SK-N-SH (cell line): Measurements from ENCODE around the gene FGF4. TPM values are rescaled to one million over a fixed set of nuclear protein-coding genes. Genes with fewer than 3 reads are reported as not detected.

ENCODE experiments used
- CTCF ChIA-PET: fragments of 300-600, 350-600 bp; formaldehyde crosslinking; extraction: SDS; loops from one replicate; lab custom pipeline; 2021; lab: Yijun Ruan, JAX
- POLR2A ChIA-PET: fragments of 350-600 bp; sonication (Branson Sonifier 250); formaldehyde crosslinking; extraction: SDS; loops from one replicate; lab custom pipeline; 2020; ENCODE audit warnings: antibody characterized with exemption, inconsistent platforms; lab: Yijun Ruan, JAX
- DNase-seq: peaks from one replicate; pipeline ENCODE4 v3.0.0; 2012
- H2AFZ ChIP-seq: fragments of 200-600 bp; sonication (generic); 2 replicates; pipeline ENCODE4 v1.8.1; 2016; ENCODE audit warnings: antibody characterized with exemption, mild to moderate bottlenecking, low read depth
- H3F3A ChIP-seq: fragments of 200-600 bp; sonication (generic); replicated peaks from 2 replicates; pipeline ENCODE3; 2016; ENCODE audit warnings: antibody characterized with exemption, mild to moderate bottlenecking; ENCODE audit not compliant: insufficient read depth
- H3K27ac ChIP-seq, 2 experiments: fragments of 200-500 bp in 1 of 2; fragments of 200-600 bp in 1 of 2; sonication (Bioruptor generic) in 1 of 2; sonication (generic), shearing (Covaris generic) in 1 of 2; 2 replicates each; pipeline versions ENCODE4 v1.5.1 to v1.6.1; 2014 to 2016; ENCODE audit warnings: low read depth in 2 of 2, inconsistent platforms in 1 of 2, low read length in 1 of 2, mild to moderate bottlenecking in 1 of 2, mixed read lengths in 1 of 2
- H3K27me3 ChIP-seq: fragments of 200-600 bp; sonication (generic), shearing (Covaris generic); 2 replicates; pipeline ENCODE4 v1.6.1; 2016; ENCODE audit warnings: mixed run types; ENCODE audit not compliant: insufficient read depth
- H3K36me3 ChIP-seq, 2 experiments: fragments of 200-500 bp in 1 of 2; fragments of 200-600 bp in 1 of 2; sonication (Bioruptor generic) in 1 of 2; sonication (generic) in 1 of 2; replicated peaks in 1 of 2; 2 replicates each; pipeline versions ENCODE3 to v1.5.1; 2014 to 2016; ENCODE audit warnings: low read length in 1 of 2, mild to moderate bottlenecking in 1 of 2; ENCODE audit not compliant: insufficient read depth in 2 of 2, control insufficient read depth in 1 of 2
- H3K4me1 ChIP-seq, 2 experiments: fragments of 200-500 bp in 1 of 2; fragments of 200-600 bp in 1 of 2; sonication (Bioruptor generic) in 1 of 2; sonication (generic), shearing (Covaris generic) in 1 of 2; 2 replicates each; pipeline versions ENCODE4 v1.5.1 to v1.6.1; 2014 to 2016; ENCODE audit warnings: low read depth in 1 of 2, low read length in 1 of 2, mixed run types in 1 of 2; ENCODE audit not compliant: insufficient read depth in 2 of 2, control insufficient read depth in 1 of 2
- H3K4me2 ChIP-seq: fragments of 200-600 bp; sonication (generic), shearing (Covaris generic); 2 replicates; pipeline ENCODE4 v1.6.1; 2017; ENCODE audit warnings: mixed run types
- H3K4me3 ChIP-seq, 2 experiments: fragments of 200-500 bp in 1 of 2; fragments of 200-600 bp in 1 of 2; sonication (Bioruptor generic) in 1 of 2; sonication (generic), shearing (Covaris generic) in 1 of 2; 2 replicates each; pipeline versions ENCODE4 v1.5.1 to v1.8.1; 2014 to 2016; ENCODE audit warnings: low read depth in 2 of 2, inconsistent platforms in 1 of 2, low read length in 1 of 2, mild to moderate bottlenecking in 1 of 2, mixed read lengths in 1 of 2, moderate library complexity in 1 of 2
- H3K79me2 ChIP-seq: fragments of 200-600 bp; sonication (generic); 2 replicates; pipeline ENCODE4 v1.8.1; 2017; ENCODE audit warnings: mild to moderate bottlenecking; ENCODE audit not compliant: insufficient read depth
- H3K9ac ChIP-seq: fragments of 200-600 bp; sonication (generic); 2 replicates; pipeline ENCODE4 v1.6.1; 2017; ENCODE audit warnings: mixed run types
- H3K9me2 ChIP-seq: fragments of 200-600 bp; sonication (generic); 2 replicates; pipeline ENCODE4 v1.6.1; 2017; ENCODE audit warnings: mixed run types
- H3K9me3 ChIP-seq: fragments of 200-600 bp; sonication (generic); 2 replicates; pipeline ENCODE4 v1.6.1; 2017; ENCODE audit warnings: mixed run types, mild to moderate bottlenecking, moderate library complexity
- H4K20me1 ChIP-seq: fragments of 200-600 bp; sonication (generic); 2 replicates; pipeline ENCODE4 v1.6.1; 2017; ENCODE audit warnings: mild to moderate bottlenecking, mixed run types; ENCODE audit not compliant: insufficient read depth
- CTCF ChIP-seq: fragments of 200-600 bp; sonication (generic); IDR thresholded peaks from 2 replicates; pipeline ENCODE4 v1.6.1; 2017; ENCODE audit warnings: antibody characterized with exemption, mild to moderate bottlenecking, moderate library complexity
- ELF1 ChIP-seq: IDR thresholded peaks from 2 replicates; pipeline ENCODE4 v1.4.0; 2012
- EP300 ChIP-seq, 2 experiments: IDR thresholded peaks; 2 replicates each; pipeline versions ENCODE4 v1.4.0 to v1.6.1; 2012; ENCODE audit warnings: borderline replicate concordance in 1 of 2, low read depth in 1 of 2, low read length in 1 of 2
- EZH2phosphoT487 ChIP-seq: fragments of 200-600 bp; sonication (generic); IDR thresholded peaks from 2 replicates; pipeline ENCODE4 v1.6.1; 2017; ENCODE audit warnings: low read depth, mixed run types, mild to moderate bottlenecking, antibody characterized with exemption, moderate library complexity, borderline replicate concordance
- FOSL2 ChIP-seq: IDR thresholded peaks from 2 replicates; pipeline ENCODE4 v1.4.0; 2012; ENCODE audit warnings: low read depth, mild to moderate bottlenecking, moderate library complexity, borderline replicate concordance
- FOXJ3 ChIP-seq: sonication (generic); formaldehyde crosslinking; IDR thresholded peaks from 2 replicates; pipeline ENCODE4 v1.5.1; 2020; ENCODE audit warnings: mild to moderate bottlenecking, missing genetic modification reagents
- GABPA ChIP-seq: IDR thresholded peaks from 2 replicates; pipeline ENCODE4 v1.4.0; 2012; ENCODE audit warnings: low read depth, mild to moderate bottlenecking
- GATA2 ChIP-seq: sonication (generic); formaldehyde crosslinking; IDR thresholded peaks from 2 replicates; pipeline ENCODE4 v1.5.0; 2020; ENCODE audit warnings: mild to moderate bottlenecking, missing genetic modification reagents
- MAX ChIP-seq: IDR thresholded peaks from 2 replicates; pipeline ENCODE4 v1.4.0; 2012; ENCODE audit warnings: low read depth
- MEF2A ChIP-seq: IDR thresholded peaks from 2 replicates; pipeline ENCODE4 v1.4.0; 2012; ENCODE audit warnings: low read depth, borderline replicate concordance
- MXI1 ChIP-seq: IDR thresholded peaks from 2 replicates; pipeline ENCODE4 v1.6.1; 2012; ENCODE audit warnings: mild to moderate bottlenecking, low read depth, low read length, improper control_type of control experiment
- NRF1 ChIP-seq: IDR thresholded peaks from 2 replicates; pipeline ENCODE4 v1.6.1; 2012; ENCODE audit warnings: low read depth, mild to moderate bottlenecking, low read length
- RAD21 ChIP-seq: IDR thresholded peaks from 2 replicates; pipeline ENCODE4 v1.6.1; 2012; ENCODE audit warnings: mild to moderate bottlenecking, low read length
- RFX5 ChIP-seq: IDR thresholded peaks from 2 replicates; pipeline ENCODE4 v1.6.1; 2012; ENCODE audit warnings: mild to moderate bottlenecking, improper control_type of control experiment, low read length
- RXRA ChIP-seq: IDR thresholded peaks from 2 replicates; pipeline ENCODE4 v1.4.0; 2012; ENCODE audit warnings: low read depth, mild to moderate bottlenecking, borderline replicate concordance
- SMC3 ChIP-seq: IDR thresholded peaks from 2 replicates; pipeline ENCODE4 v1.6.1; 2012; ENCODE audit warnings: low read depth, low read length, improper control_type of control experiment
- TEAD4 ChIP-seq: IDR thresholded peaks from 2 replicates; pipeline ENCODE4 v1.4.0; 2012; ENCODE audit warnings: mild to moderate bottlenecking, borderline replicate concordance; ENCODE audit not compliant: insufficient read depth
- USF1 ChIP-seq: IDR thresholded peaks from 2 replicates; pipeline ENCODE4 v1.4.0; 2012; ENCODE audit warnings: low read depth, borderline replicate concordance
- YY1 ChIP-seq: IDR thresholded peaks from 2 replicates; pipeline ENCODE4 v1.4.0; 2012; ENCODE audit warnings: low read depth, mild to moderate bottlenecking
- WGBS: methylation state at CpG from one replicate; pipeline ENCODE4 v1.1.6; 2017; ENCODE audit warnings: low lambda C conversion rate; 5-methylcytosine and 5-hydroxymethylcytosine counted together
- polyA plus RNA-seq, 3 experiments: library from polyadenylated mRNA; depleted of rRNA; stranded (reverse); fragments of >200 nt; gene quantifications; 2 replicates each; pipeline ENCODE4 v1.2.3, GENCODE V29; 2012

Gene FGF4
- polyA plus RNA-seq, 1 of the 3 experiments (the other 2 are of a cell fraction), result not detected

GRCh38 chr11:69812946-69813345 is 37.8 kb upstream of the FGF4 start:
- H3K79me2 ChIP-seq, result no peaks in the 10 kb centered on the region
- H3K27me3 ChIP-seq, result peaks cover 27% of the 10 kb centered on the region
- no peaks in the 10 kb centered on the region for H3K9me2 ChIP-seq
- no peak overlapping the region for H3K4me2 ChIP-seq
- no peak overlapping the region for H3K4me3 ChIP-seq
- ChIA-PET CTCF (interaction anchor here (1.2 kb wide), 2 partner anchors 12 to 24 kb away, joined by 3 to 6 read pairs; no protein-coding TSS in a partner anchor), POLR2A (no interaction called here)
- no peaks in the 10 kb centered on the region for H3K36me3 ChIP-seq
- H3K27ac ChIP-seq, result no peak overlapping the region
- WGBS, result 66% methylated on average over 7 of the region's 10 CpGs
- no peak overlapping the region for H2AFZ ChIP-seq
- no peaks in the 10 kb centered on the region for H3F3A ChIP-seq
- DNase-seq, result no peak
- H4K20me1 ChIP-seq, result no peaks in the 10 kb centered on the region
- H3K9me3 ChIP-seq, result no peaks in the 10 kb centered on the region
- no peak overlapping the region for H3K9ac ChIP-seq
- H3K4me1 ChIP-seq, result peaks cover 0 to 8% of the 10 kb centered on the region in 2 experiments; a peak in 1 of 4 replicates
- TF ChIP-seq TEAD4 (no peak), RXRA (no peak), EZH2phosphoT487 (no peak), YY1 (no peak), RFX5 (no peak), EP300 (IDR thresholded peaks at IDR 0.05; ENCODE audit: borderline replicate concordance in 1 of 2, low read depth in 1 of 2, low read length in 1 of 2) (no peak), GABPA (no peak), GATA2 (CRISPR knock-in tag) (no peak), FOXJ3 (CRISPR knock-in tag) (no peak), USF1 (no peak), RAD21 (no peak), MEF2A (no peak), FOSL2 (no peak), ELF1 (no peak)

- POLR2A ChIA-PET, result no interaction called here
- Histone ChIP-seq H3K27me3 (peaks cover 20% of the 10 kb centered on the region), H3K27ac (no peak overlapping the region), H3K9me3 (no peaks in the 10 kb centered on the region), H3K36me3 (no peaks in the 10 kb centered on the region), H3K4me3 (no peak overlapping the region), H3K4me1 (peaks cover 0 to 8% of the 10 kb centered on the region in 2 experiments; a peak in 1 of 4 replicates), H3K79me2 (no peaks in the 10 kb centered on the region), H4K20me1 (no peaks in the 10 kb centered on the region), H3K9me2 (no peaks in the 10 kb centered on the region), H3K4me2 (no peak overlapping the region), H2AFZ (no peak overlapping the region)
- 59% methylated on average over 5 of the region's 7 CpGs for WGBS
- DNase-seq, result no peak
- no peak for TF ChIP-seq RXRA
- no peak for TF ChIP-seq GATA2 (CRISPR knock-in tag)
- no peak for TF ChIP-seq MAX
- no peak for TF ChIP-seq RAD21
- no peak for TF ChIP-seq TEAD4
- TF ChIP-seq MXI1, result no peak
- TF ChIP-seq CTCF, result no peak
- no peak for TF ChIP-seq SMC3
- no peak for TF ChIP-seq USF1
- no peak for TF ChIP-seq NRF1
- TF ChIP-seq, all 33 proteins: peak for 0
- H3F3A ChIP-seq, result no peaks in the 10 kb centered on the region
- CTCF ChIA-PET, result interaction anchor here (1.2 to 1.3 kb wide), 3 partner anchors 11 to 108 kb away, joined by 3 read pairs; no protein-coding TSS in a partner anchor
- no peak overlapping the region for H3K9ac ChIP-seq
These were observed 37.1 kb upstream of the FGF4 start for GRCh38 chr11:69812256-69812655.
